Activated T-cell treated with anti-CD3 and anti-CD28 coated beads for 4 hours (primary cell): Measurements from ENCODE around the gene IGFBP4.

Experiments used
- DNase-seq: peaks from one replicate; pipeline ENCODE4 v3.0.0-alpha.2; 2020

IGFBP4 gene

GRCh38 chr17:40472733-40473452 is 29.6 kb downstream of the IGFBP4 start:
- no peak for DNase-seq

- no peak for DNase-seq
Observed at GRCh38 chr17:40473573-40474365, 30.5 kb downstream of the IGFBP4 start.

- DNase-seq: no peak
Observed at GRCh38 chr17:40474419-40475002, 31.3 kb downstream of the IGFBP4 start.

GRCh38 chr17:40475234-40475908 is 32.1 kb downstream of the IGFBP4 start:
- no peak for DNase-seq

GRCh38 chr17:40477796-40478195 is 34.5 kb downstream of the IGFBP4 start:
- DNase-seq: no peak

GRCh38 chr17:40478486-40478885 is 35.2 kb downstream of the IGFBP4 start:
- no peak for DNase-seq

GRCh38 chr17:40479754-40480480 is 36.7 kb downstream of the IGFBP4 start:
- DNase-seq: no peak

- peak; percentile 66 for DNase-seq
Observed at GRCh38 chr17:40480501-40481003, 37.3 kb downstream of the IGFBP4 start.

- no peak for DNase-seq
Observed at GRCh38 chr17:40481106-40481505, 37.9 kb downstream of the IGFBP4 start.

- DNase-seq: no peak
Observed at GRCh38 chr17:40482722-40483121, 39.5 kb downstream of the IGFBP4 start.

GRCh38 chr17:40483679-40484078 is 40.4 kb downstream of the IGFBP4 start:
- no peak for DNase-seq

- no peak for DNase-seq
Observed at GRCh38 chr17:40484285-40484972, 41.2 kb downstream of the IGFBP4 start.

- DNase-seq: no peak
Observed at GRCh38 chr17:40484973-40485530, 41.8 kb downstream of the IGFBP4 start.

- DNase-seq: no peak
Observed at GRCh38 chr17:40485851-40486521, 42.7 kb downstream of the IGFBP4 start.

GRCh38 chr17:40486522-40487370 is 43.5 kb downstream of the IGFBP4 start:
- no peak for DNase-seq

- no peak for DNase-seq
Observed at GRCh38 chr17:40487371-40488020, 44.2 kb downstream of the IGFBP4 start.

GRCh38 chr17:40490289-40490853 is 47.1 kb downstream of the IGFBP4 start:
- DNase-seq: no peak

- no peak for DNase-seq
Observed at GRCh38 chr17:40490982-40491381, 47.7 kb downstream of the IGFBP4 start.

GRCh38 chr17:40491486-40491885 is 48.2 kb downstream of the IGFBP4 start:
- DNase-seq: no peak
